GM12801 (cell line): ENCODE measurements around the gene TPD52L1.

ENCODE experiments used
- TF ChIP-seq, protein P1 (sequence below): IDR thresholded peaks from one replicate; pipeline ENCODE4 v1.5.1; 2011; ENCODE audit warnings: control low read depth; ENCODE audit not compliant: insufficient read length; ENCODE audit errors: extremely low read depth

Gene TPD52L1

DNA sequence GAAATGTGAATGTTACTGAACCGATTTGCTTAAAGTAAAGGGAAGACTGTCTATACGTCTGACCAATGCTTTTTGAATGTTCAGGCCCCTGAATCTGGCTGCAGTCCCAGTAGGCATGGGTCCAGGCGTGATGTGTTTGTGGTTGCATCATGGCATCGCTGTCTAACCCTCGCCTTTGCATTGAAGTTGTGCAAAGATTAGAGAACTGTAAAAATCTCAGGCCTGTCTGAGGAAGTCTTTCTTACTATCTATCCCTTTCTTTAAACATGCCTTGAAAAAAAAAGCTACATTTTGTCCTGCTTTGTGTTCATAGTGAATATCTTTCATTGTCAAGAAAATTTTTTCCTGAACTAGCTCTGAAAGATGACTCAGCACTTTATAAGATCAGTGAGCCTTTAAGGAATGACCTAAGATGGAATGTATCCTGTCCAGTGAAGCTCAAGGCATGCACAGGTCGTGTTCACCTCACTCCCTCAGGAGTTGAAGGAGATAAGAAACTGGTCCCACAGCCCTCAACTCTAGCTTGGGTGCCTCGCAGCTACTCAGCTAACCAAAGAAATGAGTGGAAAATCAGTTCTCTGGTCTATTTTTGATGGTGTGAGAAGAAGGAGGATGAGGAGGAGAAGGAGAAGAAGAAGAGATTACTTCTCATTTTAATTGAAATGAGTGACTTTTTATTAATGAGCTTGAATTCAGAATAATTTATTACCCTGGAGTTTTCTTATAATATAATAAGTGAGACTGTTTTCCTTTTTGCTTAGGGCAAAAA is 48.6 kb downstream of the TPD52L1 start:
- TF ChIP-seq, protein P1, sequence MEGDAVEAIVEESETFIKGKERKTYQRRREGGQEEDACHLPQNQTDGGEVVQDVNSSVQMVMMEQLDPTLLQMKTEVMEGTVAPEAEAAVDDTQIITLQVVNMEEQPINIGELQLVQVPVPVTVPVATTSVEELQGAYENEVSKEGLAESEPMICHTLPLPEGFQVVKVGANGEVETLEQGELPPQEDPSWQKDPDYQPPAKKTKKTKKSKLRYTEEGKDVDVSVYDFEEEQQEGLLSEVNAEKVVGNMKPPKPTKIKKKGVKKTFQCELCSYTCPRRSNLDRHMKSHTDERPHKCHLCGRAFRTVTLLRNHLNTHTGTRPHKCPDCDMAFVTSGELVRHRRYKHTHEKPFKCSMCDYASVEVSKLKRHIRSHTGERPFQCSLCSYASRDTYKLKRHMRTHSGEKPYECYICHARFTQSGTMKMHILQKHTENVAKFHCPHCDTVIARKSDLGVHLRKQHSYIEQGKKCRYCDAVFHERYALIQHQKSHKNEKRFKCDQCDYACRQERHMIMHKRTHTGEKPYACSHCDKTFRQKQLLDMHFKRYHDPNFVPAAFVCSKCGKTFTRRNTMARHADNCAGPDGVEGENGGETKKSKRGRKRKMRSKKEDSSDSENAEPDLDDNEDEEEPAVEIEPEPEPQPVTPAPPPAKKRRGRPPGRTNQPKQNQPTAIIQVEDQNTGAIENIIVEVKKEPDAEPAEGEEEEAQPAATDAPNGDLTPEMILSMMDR = no peak

DNA sequence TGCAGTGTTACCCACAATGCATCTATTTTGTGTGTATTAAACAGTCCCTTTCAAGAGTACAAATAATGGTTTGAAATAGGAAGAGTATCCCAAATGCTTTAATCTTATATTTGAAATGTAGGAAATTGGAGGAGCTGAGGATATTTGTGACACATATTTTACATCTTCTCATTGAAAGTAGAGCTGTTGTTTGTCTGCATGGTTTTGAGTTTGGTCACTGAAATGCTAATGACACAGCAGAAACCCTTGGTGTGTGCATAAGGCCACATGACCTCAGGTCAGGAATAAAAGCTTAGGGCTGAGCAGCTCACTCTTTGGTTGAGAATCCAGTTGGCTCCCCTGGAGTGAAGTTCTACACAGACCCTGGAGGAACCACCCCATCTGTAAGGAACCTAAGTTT is 49.8 kb downstream of the TPD52L1 start:
- TF ChIP-seq, protein P1 = no peak

GRCh38 chr6:125205931-125206330 is 52.4 kb downstream of the TPD52L1 start:
- TF ChIP-seq, protein P1 = no peak

- TF ChIP-seq, protein P1 = no peak
These were observed 52.8 kb downstream of the TPD52L1 start for GRCh38 chr6:125206389-125206788.

DNA sequence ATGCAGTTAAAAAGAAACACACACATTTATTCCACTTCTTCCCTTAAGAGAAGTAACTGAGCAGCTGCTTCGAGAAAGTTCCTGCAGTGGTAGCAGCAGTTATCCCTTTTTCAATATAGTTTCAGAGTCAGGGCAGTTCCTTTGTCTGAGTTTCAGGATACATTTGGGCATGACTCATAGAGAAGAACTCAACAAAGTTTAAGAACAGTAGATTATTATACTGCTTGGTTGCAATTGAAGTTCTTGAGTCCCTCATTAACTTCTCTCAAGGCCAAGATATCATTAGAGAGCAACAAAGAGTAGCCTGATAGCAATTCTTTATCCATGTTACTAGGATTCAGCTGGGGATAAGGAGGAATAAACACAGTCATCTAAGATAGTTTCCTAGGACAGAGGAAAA is 54.4 kb downstream of the TPD52L1 start:
- TF ChIP-seq, protein P1 = no peak

DNA sequence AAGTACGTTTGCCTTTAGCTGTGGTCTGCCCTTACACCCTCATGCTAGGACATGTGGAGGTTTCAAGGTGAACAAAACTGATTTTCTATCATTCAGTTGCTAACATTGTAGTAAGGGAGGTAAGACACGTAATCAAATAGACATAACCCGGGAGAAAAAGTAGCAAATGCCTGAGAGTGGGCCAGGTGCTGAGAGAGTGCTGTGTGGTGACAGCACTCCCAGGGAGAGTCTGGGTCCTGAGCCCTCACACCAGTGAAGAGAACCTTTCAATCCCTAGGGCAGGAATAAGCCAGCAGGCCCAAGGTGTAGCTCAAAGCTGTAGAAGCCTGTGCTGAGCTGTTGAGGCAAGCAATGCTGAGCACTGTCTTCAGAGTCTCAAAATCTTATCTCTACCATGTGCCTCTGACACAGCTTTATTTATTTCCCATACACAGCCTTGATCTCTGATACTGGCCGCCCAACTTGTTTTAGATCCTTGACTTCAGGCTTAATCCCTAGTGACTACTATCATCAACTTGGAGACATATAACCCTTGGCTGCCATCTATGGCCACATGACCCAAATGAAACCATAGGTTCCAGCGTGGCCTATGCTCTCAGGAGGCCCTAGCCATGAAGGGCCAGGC is 55.2 kb downstream of the TPD52L1 start:
- TF ChIP-seq, protein P1 = no peak

- TF ChIP-seq, protein P1 = no peak
These were observed 57.1 kb downstream of the TPD52L1 start for GRCh38 chr6:125210667-125211066.
